GM21528 (cell line): ENCODE measurements around the gene VWA3A.
"Not testable (repeated sequence)": the region's sequence is repeated elsewhere in the genome, so short reads cannot be mapped to it uniquely, and the experiment has no call there.

Experiments used
- ATAC-seq: cut with Tn5 transposase; IDR thresholded peaks from one replicate; pipeline ENCODE4 v1.9.1; 2021; ENCODE audit warnings: mild to moderate bottlenecking, moderate library complexity; ENCODE audit not compliant: unreplicated experiment, low FRiP score

The VWA3A gene

DNA sequence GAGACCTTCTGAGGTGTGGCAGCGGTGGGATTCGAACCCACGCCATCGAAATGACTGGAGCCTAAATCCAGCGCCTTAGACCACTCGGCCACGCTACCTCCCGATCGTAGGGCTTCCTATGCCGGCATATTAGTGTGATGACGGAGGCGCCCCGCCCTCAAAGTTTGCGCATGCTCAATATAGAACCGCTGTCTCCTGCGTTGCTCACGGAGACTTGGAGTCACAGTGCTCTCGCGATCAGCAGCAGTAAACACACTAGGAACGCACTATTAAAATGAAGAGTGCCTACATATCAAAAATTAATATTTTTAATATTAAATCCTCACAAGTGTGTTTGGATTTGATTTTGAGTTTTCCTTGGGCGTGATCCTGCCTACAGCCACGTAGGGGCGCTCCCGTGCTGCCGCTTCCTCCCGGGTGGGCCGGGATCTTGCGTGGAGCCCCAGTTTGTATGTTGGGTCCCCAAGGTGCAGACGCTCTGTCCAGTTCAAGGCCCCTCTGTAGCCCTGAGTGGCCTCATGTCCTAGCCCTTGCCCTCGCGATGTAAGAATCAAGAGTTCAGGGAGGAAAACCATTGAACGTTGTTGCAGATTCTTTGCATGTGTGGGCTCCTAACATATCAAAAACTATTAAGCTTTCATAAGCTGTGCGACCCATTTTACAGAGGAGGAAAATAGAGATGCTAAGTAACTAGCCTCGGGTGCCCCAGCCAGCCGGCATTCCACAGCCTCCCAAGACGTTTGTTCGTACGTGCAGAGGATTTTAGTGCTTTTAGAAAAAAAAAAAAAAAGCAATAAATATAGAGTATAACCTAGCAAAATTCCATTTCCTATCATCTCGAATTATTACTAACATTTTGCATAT lies 103.6 kb downstream of the VWA3A start:
- peak; percentile 32 for ATAC-seq

DNA sequence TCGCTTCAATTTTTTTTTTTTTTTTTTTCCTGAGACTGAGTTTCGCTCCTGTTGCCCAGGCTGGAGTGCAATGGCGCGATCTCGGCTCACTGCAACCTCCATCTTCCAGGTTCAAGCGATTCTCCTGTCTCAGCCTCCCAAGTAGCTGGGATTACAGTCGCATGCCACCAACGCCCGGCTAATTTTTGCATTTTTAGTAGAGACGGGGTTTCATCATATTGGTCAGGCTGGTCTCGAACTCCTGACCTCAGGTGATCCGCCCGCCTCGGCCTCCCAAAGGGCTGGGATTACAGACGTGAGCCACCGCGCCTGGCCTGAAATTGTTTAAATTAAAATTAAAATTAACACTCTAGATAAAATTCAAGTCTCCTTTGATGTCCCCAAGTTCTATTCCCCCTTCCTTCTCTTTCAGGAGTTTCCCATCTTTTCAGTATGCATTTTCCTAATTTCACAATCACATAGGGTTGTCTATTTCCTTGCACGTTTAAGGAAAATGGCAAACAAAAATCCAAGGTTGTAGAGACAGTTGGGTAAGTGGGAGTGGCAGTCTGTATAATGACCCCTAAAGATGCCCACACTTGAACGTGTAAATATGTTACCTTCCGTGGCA lies 104.3 kb downstream of the VWA3A start:
- ATAC-seq: not testable (repeated sequence)

DNA sequence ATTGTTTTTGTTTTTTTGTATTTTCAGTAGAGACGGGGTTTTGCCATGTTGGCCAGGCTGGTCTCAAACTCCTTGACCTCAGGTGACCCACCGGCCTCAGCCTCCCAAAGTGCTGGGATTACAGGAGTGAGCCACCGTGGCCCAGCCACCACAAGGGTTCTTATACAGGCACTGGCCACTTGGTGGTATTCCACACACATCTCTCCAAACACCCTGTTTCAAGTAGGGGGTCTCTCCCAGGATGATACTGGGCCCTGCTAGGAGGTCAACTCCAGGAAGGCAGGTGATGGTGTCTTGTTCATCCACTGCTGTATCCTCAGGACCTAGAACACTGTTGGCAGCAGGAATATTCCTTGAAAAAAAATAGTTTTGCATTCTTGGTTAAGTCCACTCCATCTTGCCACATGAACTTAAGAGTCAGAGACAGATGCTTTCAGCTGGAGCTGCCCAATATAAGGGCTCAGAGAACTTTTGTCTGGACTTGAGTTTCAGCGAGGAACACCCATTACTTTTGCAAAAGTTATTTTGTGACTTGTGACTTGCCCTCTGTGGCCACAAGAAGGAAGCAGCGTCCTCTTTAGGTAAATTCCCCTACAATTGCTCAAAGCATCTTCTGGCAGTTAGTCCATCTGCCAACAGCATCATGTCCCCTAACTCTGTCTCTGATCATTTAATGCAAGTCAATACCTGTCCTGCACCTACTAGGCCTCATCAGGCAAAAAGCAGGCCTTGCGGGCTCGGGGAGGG lies 106.4 kb downstream of the VWA3A start:
- ATAC-seq: no peak

DNA sequence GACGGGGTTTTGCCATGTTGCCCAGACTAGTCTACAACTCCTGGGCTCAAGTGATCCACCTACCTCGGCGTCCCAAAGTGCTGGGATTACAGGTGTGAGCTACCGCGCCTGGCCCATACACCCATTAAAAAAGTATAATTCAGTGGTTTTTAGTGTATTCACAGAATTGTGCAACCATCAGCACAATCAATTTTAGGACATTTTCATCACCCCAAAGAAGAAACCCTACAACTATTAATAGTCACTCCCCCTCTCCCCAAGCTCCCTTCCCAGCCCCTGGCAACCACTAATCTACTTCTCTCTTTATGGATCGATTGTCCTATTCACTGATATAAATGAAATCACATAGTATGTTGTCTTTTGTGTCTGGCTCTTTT lies 109.9 kb downstream of the VWA3A start:
- ATAC-seq: no peak

DNA sequence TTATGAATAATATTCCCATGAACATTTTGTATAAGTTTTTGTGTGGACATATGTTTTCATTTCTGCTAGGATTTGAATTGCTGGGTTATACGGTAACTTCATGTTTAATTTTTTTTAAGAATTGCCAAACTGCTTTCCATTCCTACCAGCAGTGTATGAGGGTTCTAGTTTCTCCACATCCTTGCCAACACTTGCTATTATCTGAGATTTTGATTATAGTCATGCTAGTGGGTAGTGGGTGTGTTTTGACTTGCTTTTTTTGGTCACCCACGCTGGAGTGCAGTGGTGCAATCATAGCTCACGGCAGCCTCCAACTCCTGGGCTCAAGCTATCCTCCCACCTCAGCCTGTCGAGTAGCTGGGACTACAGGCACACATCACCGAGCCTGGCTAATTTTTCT lies 110.8 kb downstream of the VWA3A start:
- ATAC-seq: no peak

DNA sequence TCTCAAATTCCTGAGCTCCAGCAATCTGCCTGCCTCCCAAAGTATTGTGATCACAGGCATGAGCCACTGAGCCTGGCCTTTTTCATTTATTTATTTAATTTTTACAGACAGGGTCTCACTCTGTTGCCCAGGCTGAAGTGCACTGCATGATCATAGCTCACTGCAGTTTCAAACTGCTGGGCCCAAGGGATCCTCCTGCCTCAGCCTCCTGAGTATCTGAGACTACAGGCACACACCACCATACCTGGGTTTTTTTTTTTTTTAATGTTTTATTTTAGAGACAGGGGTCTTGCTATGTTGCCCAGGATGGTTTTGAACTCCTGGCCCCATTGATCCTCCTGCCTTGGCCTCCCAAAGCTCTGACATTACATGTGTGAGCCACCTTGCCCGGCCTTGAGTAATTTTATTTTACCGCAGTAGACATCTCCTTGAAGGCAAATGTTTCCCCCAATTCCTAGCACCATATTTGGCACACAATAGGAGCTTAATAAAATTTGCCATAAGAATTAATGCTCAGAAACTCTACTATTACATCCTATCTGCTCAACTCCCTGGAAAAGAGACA lies 111.8 kb downstream of the VWA3A start:
- ATAC-seq: no peak

DNA sequence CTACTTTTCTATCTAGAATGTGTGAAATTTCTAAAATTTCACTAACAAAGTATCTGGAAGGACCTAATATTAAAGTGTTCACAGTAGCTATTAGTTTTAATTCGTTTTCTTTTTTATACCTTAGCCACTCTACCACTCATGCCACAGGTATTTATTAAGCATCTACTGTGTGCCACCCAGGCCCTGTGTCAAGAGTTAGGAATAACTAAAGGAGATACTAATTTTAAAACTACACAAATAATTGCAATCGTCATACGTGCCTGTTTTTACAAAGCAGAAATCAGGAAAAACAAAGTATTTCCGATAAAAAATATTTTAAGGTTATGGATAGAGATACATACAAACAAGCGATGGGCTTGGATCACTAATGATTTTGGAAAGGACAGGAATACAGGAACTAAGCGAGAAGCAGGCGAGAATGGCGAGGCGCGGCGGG lies 113.3 kb downstream of the VWA3A start:
- no peak for ATAC-seq

DNA sequence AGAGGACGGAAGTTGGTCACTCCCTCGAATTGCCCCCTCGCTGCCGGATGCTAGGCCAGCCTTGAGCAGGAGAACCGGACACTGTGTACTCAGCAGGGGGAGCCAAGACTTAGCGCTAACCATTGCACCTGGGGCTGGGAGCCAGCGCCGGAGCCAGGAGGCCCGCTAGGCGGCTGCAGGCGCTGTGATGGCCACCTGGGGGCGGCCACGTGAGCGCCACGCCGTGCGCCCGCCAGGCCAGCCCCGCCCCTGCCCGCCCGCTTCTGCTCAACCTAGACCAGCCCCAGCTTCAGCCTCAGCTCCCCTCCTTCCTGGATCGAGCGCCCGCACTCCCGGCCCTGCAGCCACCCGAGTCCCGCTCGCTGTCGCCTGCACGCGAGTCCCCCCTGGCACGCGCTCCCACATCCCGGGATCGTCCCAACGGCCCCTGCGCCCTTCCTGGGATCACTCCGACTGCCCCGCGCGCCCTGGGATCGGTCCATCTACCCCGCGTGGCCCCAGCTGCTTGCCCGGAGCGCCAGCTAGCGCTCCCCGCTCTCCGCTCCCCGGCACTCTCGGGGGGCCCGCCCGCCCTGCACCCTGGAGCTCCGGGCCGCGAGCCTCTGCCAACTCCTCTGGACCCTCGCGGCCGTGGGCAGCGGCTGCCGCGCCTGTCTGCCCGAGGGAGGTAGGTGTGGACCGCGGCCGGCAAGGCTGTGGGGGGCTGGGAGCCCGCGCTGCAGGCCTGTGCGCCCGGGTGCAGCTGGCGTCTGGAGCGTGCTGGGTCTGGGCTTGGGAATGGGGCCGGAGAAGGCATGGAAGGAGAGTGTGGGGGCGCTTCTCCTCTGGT lies 113.9 kb downstream of the VWA3A start, which contains the start of gene EEF2K:
Gene EEF2K (plus strand): TSS at position 266 of the 829 bp plus-strand sequence. CDS start 19,452 bp downstream, outside the sequence.
- ATAC-seq: peak; percentile 80
